Measurements from ENCODE around the gene OSBPL10. TPM values are rescaled to one million over a fixed set of nuclear protein-coding genes. Genes with fewer than 3 reads are reported as not detected.

The OSBPL10 gene
- total and polyA plus RNA-seq, 2 of the 8 experiments (the other 6 are each of a cell fraction or from before 2014, with no cell fraction given) = 26.2 to 86.7 TPM

GRCh38 chr3:31957106-31957505 is 24.0 kb downstream of the OSBPL10 start:
- Histone ChIP-seq H2BK5ac (ENCODE audit: low read depth, low read length) (no peak overlapping the region; the same call in 1 of the 2 replicates), H2AK5ac (ENCODE audit: low read depth, low read length) (peak overlapping the region; percentile 54; the same call in 1 of the 2 replicates), H3K9ac (replicated peaks in 1 of 4; ENCODE audit: extremely low read depth in 1 of 4, low read depth in 3 of 4, low read length in 3 of 4) (no peak overlapping the region; a peak in 1 of 7 replicates), H3K4ac (replicated peaks; ENCODE audit: insufficient read length, low read depth, low read length) (peak overlapping the region; percentile 72), H2BK20ac (ENCODE audit: low read length) (no peak overlapping the region), H3K79me1 (ENCODE audit: low read depth, low read length) (peaks cover 2% of the 10 kb centered on the region), H3K23me2 (ENCODE audit: low read depth, low read length) (peaks cover 2% of the 10 kb centered on the region), H3K79me2 (ENCODE audit: control insufficient read depth in 1 of 2, insufficient read depth in 2 of 2, low read length in 2 of 2) (peaks cover 15 to 80% of the 10 kb centered on the region in 2 experiments), H4K8ac (ENCODE audit: extremely low read depth, insufficient read depth, low read length) (no peak overlapping the region), H2AFZ (ENCODE audit: low read length) (no peak overlapping the region), H3K27ac (ENCODE audit: low read depth, low read length) (no peak overlapping the region), H2BK12ac (ENCODE audit: low read depth, low read length) (no peak overlapping the region), H3K23ac (ENCODE audit: insufficient read length) (no peak overlapping the region), H4K20me1 (replicated peaks in 1 of 2; ENCODE audit: control insufficient read depth in 1 of 2, insufficient read depth in 2 of 2, low read length in 2 of 2) (no peaks in the 10 kb centered on the region), H3K4me3 (ENCODE audit: extremely low read depth in 1 of 4, insufficient read depth in 2 of 4, low read depth in 3 of 4, low read length in 4 of 4) (no peak overlapping the region), H3K18ac (ENCODE audit: extremely low read depth, low read length) (no peak overlapping the region), H4K91ac (replicated peaks; ENCODE audit: insufficient read length, low read length) (no peak overlapping the region), H3K14ac (ENCODE audit: insufficient read length) (no peak overlapping the region), H3K27me3 (replicated peaks in 1 of 4; ENCODE audit: control insufficient read depth in 3 of 4, extremely low read depth in 1 of 4, insufficient read depth in 3 of 4, low read length in 3 of 4) (no peaks in the 10 kb centered on the region), H2BK15ac (ENCODE audit: low read length) (no peak overlapping the region), H2BK120ac (replicated peaks; ENCODE audit: low read depth, low read length) (no peak overlapping the region), H3K4me2 (ENCODE audit: insufficient read depth in 1 of 2, low read depth in 2 of 2, low read length in 2 of 2) (no peak overlapping the region; a peak in 1 of 4 replicates), H3K56ac (replicated peaks; ENCODE audit: insufficient read length, low read depth, low read length) (no peak overlapping the region), H3K9me3 (ENCODE audit: insufficient read depth in 2 of 2, low read depth in 1 of 2, low read length in 1 of 2) (peaks cover 11 to 17% of the 10 kb centered on the region in 2 experiments), H3K36me3 (ENCODE audit: control insufficient read depth in 2 of 4, insufficient read depth in 4 of 4, low read length in 3 of 4) (peaks cover 0 to 11% (median 4%) of the 10 kb centered on the region in 4 experiments; a peak in 3 of 8 replicates), H4K5ac (ENCODE audit: insufficient read length, low read depth, low read length) (no peak overlapping the region), H3K4me1 (replicated peaks in 1 of 4; ENCODE audit: control insufficient read depth in 3 of 4, insufficient read depth in 4 of 4, low read length in 3 of 4) (peaks cover 2 to 27% (median 16%) of the 10 kb centered on the region in 4 experiments)
- POLR2A ChIA-PET (ENCODE audit: partially characterized antibody) = no interaction called here
- TF ChIP-seq CHD2 (IDR thresholded peaks at IDR 0.05; ENCODE audit: low read length) = no peak
- TF ChIP-seq ASH2L (IDR thresholded peaks at IDR 0.05; ENCODE audit: low read length) = no peak
- no peak for TF ChIP-seq TBP (IDR thresholded peaks at IDR 0.05; ENCODE audit: low read depth, low read length)
- no peak for TF ChIP-seq ZNF274 (IDR thresholded peaks at IDR 0.05; ENCODE audit: borderline replicate concordance, extremely low read depth, low read length)
- TF ChIP-seq MAFK (IDR thresholded peaks at IDR 0.05; ENCODE audit: low read depth, low read length) = no peak
- TF ChIP-seq BCL11A (IDR thresholded peaks at IDR 0.05; ENCODE audit: low read depth in 2 of 2, low read length in 2 of 2) = no peak
- no peak for TF ChIP-seq GABPA (IDR thresholded peaks at IDR 0.05; ENCODE audit: borderline replicate concordance, insufficient read depth, low read length)
- DNase-seq (ENCODE audit: low read depth in 1 of 2, low spot score in 2 of 2) (peak in 1 of 2 experiments; percentile 14), FAIRE-seq (no peak)
- CTCF ChIA-PET (ENCODE audit: partially characterized antibody) = no interaction called here
- 94% methylated on average over 3 of the region's 3 CpGs; no CpG with 5 or more reads in 1 of the 2 experiments for whole genome bisulfite sequencing, 2 experiments (ENCODE audit: extremely low coverage in 1 of 2, insufficient coverage in 1 of 2, insufficient read length in 1 of 2, insufficient replicate concordance in 2 of 2, low coverage in 1 of 2, low lambda C conversion rate in 2 of 2, missing lambda C conversion rate in 1 of 2)
